IPS-18c (cell line): ENCODE results near the gene LCE3C.
"Not testable (repeated sequence)": the region's sequence is repeated elsewhere in the genome, so short reads cannot be mapped to it uniquely, and the experiment has no call there.

Source experiments
- H3K4me3 ChIP-seq: 2 replicates; pipeline ENCODE4 v1.7.0; 2013; ENCODE audit warnings: low read depth, mild to moderate bottlenecking, low read length, moderate library complexity; ENCODE audit not compliant: insufficient read depth
- H3K9me3 ChIP-seq: one replicate; pipeline ENCODE4 v1.6.1; 2013; ENCODE audit warnings: mild to moderate bottlenecking, low read length, moderate library complexity; ENCODE audit not compliant: control insufficient read depth, insufficient read depth

The LCE3C gene

GRCh38 chr1:152599934-152600333 is at the start of gene LCE3C:
Gene LCE3C (plus strand): TSS chr1:152600234. CDS start chr1:152600732, 498 bp downstream.
- Histone ChIP-seq H3K4me3 (no peak within 1 kb of the TSS), H3K9me3 (peaks cover 14% of the 10 kb centered on the region)

- H3K9me3 ChIP-seq, result peaks cover 19% of the 10 kb centered on the region
Measured at GRCh38 chr1:152565115-152565514, 34.9 kb upstream of the LCE3C start.

GRCh38 chr1:152565535-152566215 is 34.4 kb upstream of the LCE3C start:
- H3K4me3 ChIP-seq, result no peak overlapping the region
- peaks cover 18% of the 10 kb centered on the region for H3K9me3 ChIP-seq

More at GRCh38 chr1:152565115-152565514, 34.9 kb upstream of the LCE3C start:
- no peak overlapping the region for H3K4me3 ChIP-seq

- H3K9me3 ChIP-seq, result peaks cover 16% of the 10 kb centered on the region
- H3K4me3 ChIP-seq, result no peak within 1 kb of the TSS
Measured at GRCh38 chr1:152566681-152567080, 33.4 kb upstream of the LCE3C start, which contains the start of gene LCE3E. Gene LCE3E (minus strand): TSS chr1:152566780. CDS start chr1:152566208, 572 bp downstream.

- H3K4me3 ChIP-seq, result no peak overlapping the region; the same call in 1 of the 2 replicates
- peaks cover 9% of the 10 kb centered on the region for H3K9me3 ChIP-seq
Measured at GRCh38 chr1:152577168-152577567, 22.9 kb upstream of the LCE3C start.

GRCh38 chr1:152579526-152579925 is 20.5 kb upstream of the LCE3C start:
- H3K9me3 ChIP-seq, result peaks cover 11% of the 10 kb centered on the region
- H3K4me3 ChIP-seq, result not testable (repeated sequence)

- Histone ChIP-seq H3K9me3 (peaks cover 13% of the 10 kb centered on the region), H3K4me3 (no peak within 1 kb of the TSS; the same call in 1 of the 2 replicates)
Measured at GRCh38 chr1:152580433-152580832, 19.6 kb upstream of the LCE3C start, which contains the start of gene LCE3D. Gene LCE3D (minus strand): TSS chr1:152580516. CDS start chr1:152579936, 580 bp downstream.

- Histone ChIP-seq H3K4me3 (no peak overlapping the region), H3K9me3 (peaks cover 13% of the 10 kb centered on the region)
Measured at GRCh38 chr1:152582647-152583046, 17.4 kb upstream of the LCE3C start.

GRCh38 chr1:152585586-152585985 is 14.4 kb upstream of the LCE3C start:
- Histone ChIP-seq H3K4me3 (no peak overlapping the region), H3K9me3 (peaks cover 9% of the 10 kb centered on the region)

GRCh38 chr1:152596986-152597385 is 3.0 kb upstream of the LCE3C start:
- peaks cover 6% of the 10 kb centered on the region for H3K9me3 ChIP-seq
- no peak overlapping the region for H3K4me3 ChIP-seq

GRCh38 chr1:152613511-152613910 is 13.5 kb downstream of the LCE3C start, which contains the start of gene LCE3B:
Gene LCE3B (plus strand): TSS chr1:152613811. CDS start chr1:152613811, 0 bp downstream.
- Histone ChIP-seq H3K4me3 (no peak within 1 kb of the TSS), H3K9me3 (peaks cover 9% of the 10 kb centered on the region)

- peaks cover 30% of the 10 kb centered on the region for H3K9me3 ChIP-seq
- H3K4me3 ChIP-seq, result no peak overlapping the region
Measured at GRCh38 chr1:152621993-152622392, 22.0 kb downstream of the LCE3C start.

GRCh38 chr1:152622803-152623202 is 22.8 kb downstream of the LCE3C start, which contains the start of gene LCE3A:
Gene LCE3A (minus strand): TSS chr1:152623103. CDS start chr1:152623103, 0 bp downstream.
- H3K9me3 ChIP-seq, result peaks cover 30% of the 10 kb centered on the region
- no peak within 1 kb of the TSS for H3K4me3 ChIP-seq

- peaks cover 30% of the 10 kb centered on the region for H3K9me3 ChIP-seq
- H3K4me3 ChIP-seq, result no peak overlapping the region
Measured at GRCh38 chr1:152623203-152623844, 23.3 kb downstream of the LCE3C start.

GRCh38 chr1:152626744-152627143 is 26.7 kb downstream of the LCE3C start:
- Histone ChIP-seq H3K4me3 (no peak overlapping the region), H3K9me3 (peaks cover 29% of the 10 kb centered on the region)

GRCh38 chr1:152630596-152630995 is 30.6 kb downstream of the LCE3C start:
- peaks cover 15% of the 10 kb centered on the region for H3K9me3 ChIP-seq

GRCh38 chr1:152640351-152640750 is 40.3 kb downstream of the LCE3C start:
- Histone ChIP-seq H3K4me3 (no peak overlapping the region), H3K9me3 (peaks cover 15% of the 10 kb centered on the region)

More at GRCh38 chr1:152630596-152630995, 30.6 kb downstream of the LCE3C start:
- no peak overlapping the region for H3K4me3 ChIP-seq

- no peak overlapping the region for H3K4me3 ChIP-seq
- H3K9me3 ChIP-seq, result peaks cover 14% of the 10 kb centered on the region
Measured at GRCh38 chr1:152643945-152644344, 43.9 kb downstream of the LCE3C start.
